Glomerular visceral epithelial cell (primary cell): ENCODE data around the gene AUTS2.
"Not testable (repeated sequence)": the region's sequence is repeated elsewhere in the genome, so short reads cannot be mapped to it uniquely, and the experiment has no call there.

Source experiments
- DNase-seq: peaks from one replicate; pipeline ENCODE4 v3.0.0-alpha.2; 2016; ENCODE audit errors: extremely low spot score

Gene AUTS2

DNA sequence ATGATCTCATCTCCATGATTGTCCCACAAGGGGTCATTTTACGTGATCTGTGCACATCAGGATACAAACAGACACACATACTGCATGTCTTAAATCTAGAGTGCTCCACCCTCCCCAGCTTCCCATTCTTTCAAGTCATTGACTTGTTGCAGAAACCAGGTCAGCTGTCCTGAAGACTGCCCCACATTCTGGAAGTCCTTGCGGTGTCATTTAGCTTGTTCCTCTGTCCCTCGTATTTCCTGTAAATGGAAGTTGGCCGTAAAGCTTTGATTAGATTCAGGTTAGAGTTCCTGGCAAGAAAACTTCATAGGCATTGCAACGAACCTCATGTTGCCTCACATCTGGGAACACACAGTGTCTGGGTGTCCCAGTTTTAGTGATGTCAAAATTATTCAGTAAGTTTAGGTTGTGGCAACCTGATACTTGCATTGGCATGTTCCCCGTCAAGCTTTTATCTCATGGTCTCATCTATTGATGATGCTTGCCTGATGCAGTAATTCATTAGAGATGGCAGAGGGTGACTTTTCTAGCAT lies 1116.3 kb downstream of the AUTS2 start:
- no peak for DNase-seq

DNA sequence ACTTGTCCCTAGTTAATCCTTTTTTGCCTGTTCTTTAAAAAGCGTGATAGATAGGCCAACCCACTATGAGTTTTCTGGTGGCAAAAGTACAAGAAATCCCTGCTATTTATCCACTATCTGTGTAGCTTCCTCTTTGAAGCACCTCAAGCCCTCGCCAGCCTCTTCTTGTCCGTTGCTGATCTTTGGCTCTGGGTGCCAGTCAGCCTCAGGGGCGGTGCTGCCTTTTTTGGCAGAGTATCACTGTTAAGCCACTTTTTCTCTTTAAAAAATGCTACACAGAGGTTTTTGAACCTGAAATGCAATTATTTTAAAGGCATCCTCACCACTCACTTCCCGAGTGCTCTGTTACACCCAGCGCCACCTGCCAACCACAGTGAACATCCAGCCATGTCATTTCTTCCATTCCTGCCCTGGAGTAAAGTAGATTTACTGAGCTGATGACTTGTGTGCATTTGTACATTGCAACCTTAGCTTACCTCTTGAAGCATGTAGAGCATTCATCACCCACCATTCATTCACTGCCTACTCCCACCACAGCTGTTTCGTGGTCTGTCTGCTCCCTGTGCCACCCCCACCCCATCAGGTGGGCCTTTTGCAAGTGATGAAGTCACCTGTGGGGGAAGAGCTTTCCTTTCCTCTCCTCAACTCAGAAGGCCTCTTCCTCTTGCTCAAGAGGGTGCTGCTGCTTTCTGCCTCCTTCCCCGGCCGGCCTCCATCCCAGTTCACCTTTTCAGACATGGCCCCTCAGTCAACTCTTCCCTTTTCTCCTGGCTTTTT lies 1119.5 kb downstream of the AUTS2 start:
- DNase-seq: no peak

DNA sequence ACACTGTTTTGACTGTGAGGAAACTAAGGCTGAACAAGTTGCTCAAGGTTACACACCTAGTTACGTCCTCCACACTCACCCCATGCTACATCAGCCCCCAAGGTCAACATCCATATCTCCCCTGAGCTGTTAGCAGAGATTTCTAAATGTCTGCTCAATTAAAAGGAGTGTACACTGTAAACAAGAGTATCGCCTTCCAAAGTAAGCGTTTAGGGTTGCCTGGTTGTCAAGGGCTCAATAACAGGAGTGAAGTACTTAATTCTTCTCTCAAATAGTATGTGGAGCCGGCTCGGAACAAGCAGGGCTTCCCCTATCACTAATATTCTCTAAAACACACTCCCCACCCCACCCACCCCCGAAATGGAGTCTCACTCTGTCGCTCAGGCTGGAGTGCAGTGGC lies 1120.8 kb downstream of the AUTS2 start:
- DNase-seq: no peak

DNA sequence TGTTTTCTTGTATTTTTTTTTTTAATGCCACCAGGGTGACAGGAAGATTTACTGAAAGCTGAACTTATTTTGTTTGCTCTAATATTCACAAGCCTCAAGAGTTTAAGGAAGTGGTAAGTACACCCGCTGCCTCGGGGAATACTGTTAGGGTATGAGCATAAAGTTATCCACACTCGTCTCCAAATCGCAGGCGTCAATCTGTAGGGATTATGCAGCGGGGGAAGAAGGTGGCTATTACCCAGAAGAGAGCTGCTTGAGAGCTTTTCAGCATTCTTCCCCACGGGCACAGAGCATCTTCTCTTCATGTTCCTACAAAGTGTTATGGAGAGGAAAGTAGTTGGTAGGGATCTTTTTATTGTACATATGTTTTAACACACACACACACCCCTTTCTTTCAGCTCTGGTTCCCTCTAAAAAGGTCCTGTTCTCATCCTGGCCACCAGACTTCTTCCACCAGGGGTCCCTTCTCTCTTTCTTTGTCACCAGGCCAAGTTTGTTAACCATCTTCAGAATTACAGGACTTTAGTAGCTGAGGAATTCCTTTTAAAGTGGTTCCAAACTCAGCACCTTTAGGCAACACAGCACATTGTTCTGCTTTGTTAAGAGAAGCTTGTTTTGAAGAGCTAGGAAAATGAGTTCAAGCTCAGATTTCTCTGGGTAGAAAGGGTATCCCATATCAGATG lies 1122.1 kb downstream of the AUTS2 start:
- no peak for DNase-seq

DNA sequence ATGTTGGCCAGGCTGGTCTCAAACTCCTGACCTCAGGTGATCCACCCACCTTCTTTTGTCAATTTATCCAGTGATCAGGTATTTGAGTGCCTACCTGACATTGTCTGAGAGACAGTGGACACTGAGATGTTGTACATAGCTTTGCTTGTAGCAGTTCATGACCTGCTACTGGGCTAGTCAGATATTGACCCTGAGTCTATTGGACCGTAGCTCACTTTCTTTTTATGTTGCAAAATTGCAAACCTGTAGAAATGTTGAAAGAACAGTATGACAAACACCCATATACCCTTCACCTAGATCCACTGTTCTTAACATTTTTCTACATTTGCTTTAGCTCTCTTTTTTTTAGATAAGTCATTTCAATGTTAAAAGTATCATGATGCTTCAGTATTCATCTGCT lies 1123.2 kb downstream of the AUTS2 start:
- no peak for DNase-seq

DNA sequence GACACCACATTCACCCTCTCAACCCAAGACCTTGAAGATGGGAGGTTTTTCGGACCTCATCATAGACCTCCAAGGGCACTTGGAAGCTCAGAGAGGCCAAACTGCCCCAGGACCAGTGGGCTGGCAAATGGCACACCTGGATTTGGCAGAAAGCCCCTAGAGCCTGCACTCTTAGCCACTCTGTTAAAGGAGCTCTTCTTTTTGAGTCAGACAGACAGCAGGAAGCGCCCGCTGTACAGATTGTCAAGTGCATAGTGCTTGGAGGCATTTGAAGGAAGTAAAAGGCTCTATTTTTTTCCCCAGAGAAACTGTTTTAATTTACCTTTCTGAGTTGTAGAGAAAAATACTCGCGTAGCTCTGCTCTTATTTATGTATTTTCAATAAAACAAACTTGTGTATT lies 1125.1 kb downstream of the AUTS2 start:
- no peak for DNase-seq

DNA sequence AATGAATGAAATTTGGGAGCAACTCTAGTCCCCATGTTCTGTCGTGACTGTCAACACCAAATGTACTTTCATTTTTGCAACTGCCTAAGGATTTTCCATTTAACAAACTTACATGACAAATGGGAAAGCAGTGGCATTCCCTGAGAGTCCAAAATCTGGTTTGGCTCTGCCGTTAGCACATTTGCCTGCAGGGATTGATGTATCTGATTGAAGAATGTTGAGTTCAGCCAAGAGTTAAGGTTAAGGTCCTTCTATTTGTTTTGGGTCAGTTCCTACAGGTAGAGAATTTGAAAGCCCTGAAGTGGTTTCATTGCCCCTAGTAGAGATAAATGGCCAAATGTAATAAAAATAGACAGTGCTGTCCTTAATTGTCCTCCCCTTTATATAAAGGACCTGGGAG lies 1127.2 kb downstream of the AUTS2 start:
- DNase-seq: no peak

DNA sequence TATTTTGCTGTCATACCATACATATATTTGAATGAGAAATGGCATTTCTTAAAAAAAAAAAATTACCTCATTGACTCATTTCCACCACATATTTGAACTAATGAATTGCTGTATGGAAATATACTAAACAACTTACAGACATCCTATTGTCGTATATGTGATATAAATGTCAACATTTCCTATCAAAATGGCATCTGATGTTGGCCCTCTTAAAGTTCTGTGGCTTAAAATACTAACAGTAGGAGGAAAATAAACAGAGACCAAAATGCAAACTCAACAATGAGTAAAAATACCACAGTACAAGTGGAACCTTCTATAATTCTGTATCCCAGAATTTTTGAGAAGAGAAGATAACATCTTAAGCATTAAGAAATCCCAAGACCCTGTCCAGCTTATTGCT lies 1128.0 kb downstream of the AUTS2 start:
- no peak for DNase-seq

DNA sequence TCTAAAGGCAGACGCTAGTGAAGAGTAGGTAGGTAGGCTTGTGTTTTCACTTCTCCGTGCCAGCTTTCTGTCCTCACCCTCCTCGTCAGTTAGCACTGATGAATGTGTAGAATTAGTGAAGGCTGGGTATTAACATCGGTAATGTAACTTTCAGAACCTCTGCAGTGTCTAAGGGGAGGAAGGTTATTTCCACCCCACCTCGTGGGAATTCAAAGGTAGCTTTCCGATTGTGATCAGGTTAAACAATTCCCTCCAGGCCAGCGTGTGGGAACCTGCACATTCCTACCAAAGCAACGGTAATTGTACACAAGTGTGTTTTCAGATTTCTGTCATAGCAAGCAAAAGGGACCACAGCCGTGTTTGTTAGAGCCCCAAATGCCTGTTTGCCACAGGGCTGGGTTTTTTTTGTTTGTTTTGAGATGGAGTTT lies 1128.7 kb downstream of the AUTS2 start:
- DNase-seq: no peak

DNA sequence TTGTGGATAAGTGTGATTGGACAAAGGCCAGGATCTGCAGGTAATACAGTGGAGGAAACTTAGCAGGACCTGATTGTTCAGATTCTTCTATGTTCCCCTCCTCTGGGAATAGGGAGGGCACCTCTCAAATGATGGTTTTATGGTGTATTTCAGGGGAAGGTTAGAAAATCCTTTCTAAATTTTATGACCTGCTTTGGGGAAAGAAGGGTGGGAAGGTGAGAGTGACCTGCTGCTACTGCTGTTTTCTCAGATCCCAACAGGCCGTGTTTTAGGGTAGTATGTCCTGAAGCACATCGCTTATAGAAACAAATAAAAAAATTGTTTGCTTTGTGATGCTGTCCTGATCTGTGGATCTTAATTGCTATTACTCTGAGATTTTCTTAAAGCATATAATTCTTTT lies 1129.6 kb downstream of the AUTS2 start:
- no peak for DNase-seq

DNA sequence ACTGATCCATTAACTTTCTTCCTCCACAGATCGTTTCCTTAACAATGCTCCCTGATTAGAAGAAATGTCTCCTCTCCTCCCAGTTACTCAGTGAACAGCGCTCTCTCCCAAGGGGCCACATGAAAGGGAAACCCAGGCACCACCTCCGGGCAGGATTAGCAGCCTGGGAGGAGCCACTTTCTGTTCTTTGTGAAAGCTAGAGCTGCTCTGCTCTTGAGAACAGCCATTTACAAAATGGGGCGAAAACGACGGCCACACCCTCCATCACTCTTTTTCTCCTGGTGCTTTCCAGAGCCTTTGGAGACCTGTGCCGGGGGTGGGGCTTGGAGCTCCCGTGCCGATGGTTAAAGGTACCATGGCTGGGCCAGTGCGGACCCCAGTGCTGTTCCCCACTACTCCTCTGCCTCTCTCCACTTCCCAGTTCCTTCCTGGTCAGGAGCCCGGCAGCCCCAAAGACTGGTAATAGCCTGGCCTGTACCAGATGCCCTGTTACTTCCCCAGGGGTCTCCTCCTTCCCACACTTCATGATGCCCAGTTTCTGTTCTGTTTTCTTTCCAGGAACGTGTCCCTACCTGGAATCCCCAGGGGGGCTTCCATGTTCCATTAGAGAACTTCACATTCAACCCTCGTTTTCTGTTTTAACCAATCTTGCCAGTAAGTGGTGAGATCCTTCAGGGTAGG lies 1130.7 kb downstream of the AUTS2 start:
- no peak for DNase-seq

DNA sequence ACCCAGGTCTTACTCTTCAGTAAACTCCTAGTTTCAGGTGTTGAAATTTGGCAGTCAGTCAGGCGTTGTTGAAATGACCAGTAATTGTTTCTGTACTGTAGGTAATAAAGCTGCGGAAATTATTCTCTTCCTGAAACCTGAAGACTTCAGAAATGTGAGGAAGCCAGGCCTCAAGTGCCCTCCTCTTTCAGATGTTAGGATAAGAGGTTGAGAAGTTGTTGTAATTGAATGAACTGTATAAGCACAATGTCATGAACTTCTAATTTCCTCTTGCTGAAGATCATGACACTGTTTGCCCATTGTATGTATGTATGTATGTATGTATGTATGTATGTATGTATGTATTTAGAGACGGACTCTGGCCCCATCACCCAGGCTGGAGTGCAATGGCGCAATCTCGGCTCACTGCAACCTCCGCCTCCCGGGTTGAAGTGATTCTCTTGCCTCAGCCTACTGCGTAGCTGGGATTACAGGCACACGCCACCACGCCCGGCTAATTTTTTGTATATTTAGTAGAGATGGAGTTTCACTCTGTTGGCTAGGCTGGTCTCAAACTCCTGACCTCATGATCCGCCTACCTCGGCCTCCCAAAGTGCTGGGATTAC lies 1131.4 kb downstream of the AUTS2 start:
- DNase-seq: not testable (repeated sequence)

DNA sequence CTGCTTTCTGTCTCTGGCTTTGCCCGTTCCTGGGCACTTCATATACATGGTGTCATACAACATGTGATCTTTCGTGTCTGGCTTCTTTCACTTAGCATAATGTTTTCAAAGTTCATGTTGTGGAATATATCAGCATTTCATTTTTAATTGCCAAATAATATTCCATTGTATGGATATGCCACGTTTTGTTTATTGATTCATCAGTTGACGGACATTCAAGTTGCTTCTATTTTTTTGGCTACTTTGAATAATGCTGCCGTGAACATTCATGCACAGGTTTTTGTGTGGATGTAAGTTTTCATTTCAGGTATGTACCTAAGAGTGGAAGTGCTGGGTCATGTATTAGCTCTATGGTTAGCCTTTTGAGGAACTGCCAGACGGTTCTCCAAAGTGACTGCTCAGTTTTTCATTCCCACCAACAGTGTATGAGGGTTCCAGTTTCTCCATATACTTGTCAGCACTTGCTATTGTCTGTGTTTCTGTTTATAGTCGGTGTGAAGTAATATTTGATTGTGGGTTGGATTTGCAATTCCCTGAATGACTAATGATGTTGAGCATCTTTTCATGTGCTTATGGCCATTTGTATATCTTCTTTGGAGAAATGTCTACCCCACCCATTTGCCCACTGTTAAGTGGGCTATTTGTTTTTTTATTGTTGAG lies 1132.3 kb downstream of the AUTS2 start:
- no peak for DNase-seq

DNA sequence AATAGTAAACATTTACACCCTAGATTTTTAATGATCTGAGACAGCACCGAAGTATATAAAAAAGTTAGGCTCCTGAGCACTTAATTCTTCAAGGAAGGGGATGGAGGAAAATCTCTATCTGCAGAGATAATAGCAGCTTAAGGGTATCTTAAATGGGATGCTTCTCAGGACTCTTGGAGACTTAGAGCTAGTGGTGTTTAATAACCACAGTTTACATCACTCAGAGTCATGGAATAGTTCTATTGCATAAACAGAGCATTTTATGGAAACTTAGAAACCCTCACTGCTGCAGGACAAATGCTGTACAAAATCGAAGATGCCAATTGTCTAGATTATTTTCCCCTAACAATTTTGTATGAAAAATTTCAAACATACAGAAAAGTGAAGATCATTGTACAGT lies 1134.8 kb downstream of the AUTS2 start:
- DNase-seq: no peak

DNA sequence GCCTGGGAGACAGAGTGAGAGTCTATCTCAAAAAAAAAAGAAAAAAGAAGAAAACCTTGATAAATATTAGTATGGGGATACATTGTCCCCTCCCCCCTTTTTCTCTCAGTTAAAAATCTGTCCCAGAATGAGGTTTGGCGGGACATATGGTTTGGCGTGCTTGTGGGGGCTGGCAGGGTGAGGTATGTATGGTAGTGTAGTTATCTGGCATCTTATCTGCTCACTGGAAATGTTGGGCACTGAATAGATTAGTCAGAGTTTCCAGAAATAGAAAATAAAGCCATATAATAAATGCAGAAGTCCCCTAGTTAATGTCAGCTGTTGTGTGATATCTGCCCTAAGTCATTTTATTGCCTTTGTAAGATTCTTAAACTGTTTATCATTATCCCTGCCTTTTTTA lies 1136.1 kb downstream of the AUTS2 start:
- DNase-seq: no peak

DNA sequence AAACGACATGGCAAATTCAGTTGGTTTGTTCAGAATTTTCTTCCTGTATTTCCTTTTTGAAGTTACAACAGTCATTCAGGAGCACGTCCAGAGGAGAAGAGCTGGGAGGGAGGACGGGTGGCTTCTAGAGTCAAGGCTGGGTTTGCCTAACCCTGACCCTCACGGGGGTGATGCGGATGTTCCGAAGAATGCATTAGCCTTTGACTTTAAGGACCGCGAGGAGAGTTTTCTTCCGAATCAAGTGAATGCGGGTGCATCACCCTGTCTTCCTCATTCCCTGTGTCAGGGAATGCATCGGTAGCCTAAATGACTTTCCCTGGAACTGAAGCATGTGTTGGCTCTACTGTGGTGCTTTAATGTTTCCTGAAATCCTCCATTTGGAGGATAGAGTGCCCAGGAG lies 1137.0 kb downstream of the AUTS2 start:
- DNase-seq: no peak

DNA sequence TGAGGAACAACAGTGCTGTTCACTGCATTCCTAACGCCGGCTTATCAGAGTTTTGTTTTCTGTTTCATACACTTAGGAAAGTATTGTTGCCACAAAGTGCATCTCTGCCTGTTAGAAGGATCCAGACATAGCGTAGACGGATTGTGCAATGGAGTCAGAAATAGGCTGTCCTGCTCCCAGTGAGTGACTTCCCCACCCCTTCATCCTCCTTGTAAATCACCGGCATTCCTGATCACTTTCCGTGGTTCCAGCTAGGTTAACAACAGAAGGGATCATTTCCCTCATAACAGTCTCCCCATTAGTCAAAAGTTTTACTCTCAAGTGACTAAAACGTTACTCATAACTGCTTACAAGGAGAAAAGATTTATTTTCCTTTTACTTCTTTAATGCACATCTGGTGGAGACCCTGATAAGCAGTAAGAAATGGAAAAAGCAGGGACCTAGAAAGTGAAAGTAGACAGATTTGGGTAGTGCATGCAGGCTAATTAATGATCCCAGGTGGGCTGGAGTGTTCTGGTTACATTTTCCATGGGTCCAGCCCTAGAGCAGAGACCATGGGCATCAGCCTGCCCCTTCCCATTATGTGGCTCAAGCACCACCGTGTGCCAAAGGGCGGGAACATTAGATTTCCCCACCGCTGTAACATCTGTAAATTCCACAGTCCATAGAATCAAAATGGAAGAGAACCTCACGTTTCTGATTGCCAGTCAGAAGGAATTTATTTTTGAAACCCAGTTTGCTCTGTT lies 1138.6 kb downstream of the AUTS2 start:
- no peak for DNase-seq

DNA sequence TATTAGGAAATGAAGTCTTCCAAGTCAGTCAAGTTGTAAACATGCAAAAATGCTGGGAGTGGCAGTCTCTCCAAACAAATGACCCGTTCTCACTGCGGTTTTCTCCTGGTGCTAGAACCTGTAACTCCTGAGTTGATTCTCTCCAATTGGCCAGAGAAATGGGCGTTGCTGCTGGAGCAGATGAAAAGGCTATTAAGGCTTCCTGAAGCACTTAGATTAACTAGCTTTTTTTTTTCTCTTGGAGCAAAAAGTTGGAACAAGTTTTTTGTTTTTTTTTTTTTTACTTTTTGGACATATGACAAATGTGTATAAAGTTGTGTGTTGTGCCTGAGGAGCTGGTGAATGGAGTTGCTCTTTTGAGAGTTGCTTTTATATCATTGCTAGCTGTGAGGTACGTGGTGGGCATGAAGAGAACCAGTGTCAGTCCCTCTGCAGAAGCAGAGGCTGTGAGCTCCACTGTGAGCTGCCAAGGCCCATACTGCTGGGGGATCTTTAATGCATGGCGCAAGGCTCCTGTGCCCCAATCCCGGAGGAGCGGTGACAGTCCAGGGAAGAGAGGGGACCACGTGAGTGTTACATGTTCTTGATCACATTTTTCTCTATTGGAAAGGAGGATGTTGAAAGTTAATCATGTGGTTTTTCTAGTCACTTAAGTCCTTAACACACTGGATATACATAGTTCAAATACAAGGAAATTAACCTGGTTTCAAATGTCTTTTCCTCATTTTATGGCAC lies 1140.0 kb downstream of the AUTS2 start:
- no peak for DNase-seq

DNA sequence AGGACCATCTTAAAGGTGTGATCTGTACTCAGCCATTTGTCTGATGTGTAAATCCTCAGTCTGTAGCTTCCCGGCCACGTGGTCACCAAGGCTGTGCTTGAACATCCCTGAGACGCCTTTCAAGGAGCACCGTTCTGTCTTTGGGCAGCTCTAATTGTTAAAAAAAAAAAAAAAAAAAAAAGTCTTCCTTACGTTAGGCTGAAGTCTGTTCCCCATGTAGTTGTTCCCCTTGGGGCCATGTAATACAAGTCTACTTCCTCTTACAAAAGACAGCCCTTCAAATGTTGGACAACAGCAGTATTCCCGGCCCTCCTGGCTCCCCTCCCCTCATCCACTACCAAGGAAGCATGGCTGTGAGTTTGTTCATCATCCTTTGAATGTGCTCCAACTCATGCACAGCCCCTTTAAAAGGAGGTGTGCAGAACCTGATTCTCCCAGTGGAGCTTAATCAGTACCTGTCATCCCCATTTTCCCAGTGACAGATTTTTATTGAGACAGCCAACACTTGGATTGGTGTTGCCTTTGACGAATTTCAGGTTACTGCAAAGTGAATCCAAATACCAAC lies 1141.5 kb downstream of the AUTS2 start:
- DNase-seq: no peak

DNA sequence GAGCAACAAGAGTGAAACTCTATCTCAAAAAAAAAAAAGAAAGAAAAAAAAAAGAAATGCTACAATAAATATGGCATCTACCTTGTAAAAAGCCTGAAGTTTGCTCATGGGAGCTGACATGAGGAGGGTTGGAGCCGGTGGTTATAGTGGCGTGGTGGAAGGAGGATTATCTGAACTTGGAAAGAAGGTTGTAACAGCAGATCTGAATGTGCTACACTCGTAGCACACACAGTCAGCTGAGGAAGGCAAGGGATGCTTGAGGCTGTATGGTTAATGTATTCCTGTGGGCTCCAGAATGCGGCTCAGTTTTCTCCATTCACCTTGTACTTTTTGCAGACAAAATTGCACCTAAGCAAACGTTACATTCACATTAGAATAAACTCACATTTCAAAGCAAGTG lies 1143.4 kb downstream of the AUTS2 start:
- DNase-seq: no peak
